ENCODE measurements around the gene DTNB.

DTNB gene

GRCh38 chr2:25411281-25411680 lies 262.1 kb downstream of the DTNB start:
- H3K36me3 ChIP-seq (replicated peaks; ENCODE audit: low read depth, low read length), result no peaks in the 10 kb centered on the region
- H3K4me3 ChIP-seq (ENCODE audit: low read length), result no peak overlapping the region
- no peaks in the 10 kb centered on the region for H3K9me3 ChIP-seq (ENCODE audit: insufficient read depth, low read length)
- H3K9ac ChIP-seq (ENCODE audit: low read length), result peak overlapping the region; percentile 1; the same call in 1 of the 2 replicates
- TF ChIP-seq CTCF (IDR thresholded peaks at IDR 0.05; ENCODE audit: low read depth, low read length) (no peak), EZH2phosphoT487 (IDR thresholded peaks at IDR 0.05; ENCODE audit: low read depth) (no peak)
- peak overlapping the region; percentile 3; the same call in 1 of the 2 replicates for H3K27ac ChIP-seq (ENCODE audit: low read length)
- no peaks in the 10 kb centered on the region for H3K79me2 ChIP-seq (ENCODE audit: low read length)
- H2AFZ ChIP-seq (ENCODE audit: low read depth, low read length), result no peak overlapping the region
- H3K27me3 ChIP-seq (ENCODE audit: low read depth, low read length), result 0 out of 2 replicates have a peak, but pooled peaks cover 3% of the 10 kb centered on the region
- no peaks in the 10 kb centered on the region for H4K20me1 ChIP-seq (ENCODE audit: insufficient read depth, low read length)
- H3K4me1 ChIP-seq (ENCODE audit: low read length), result peaks cover 39% of the 10 kb centered on the region
- peak overlapping the region; percentile 57; the same call in 1 of the 2 replicates for H3K4me2 ChIP-seq (ENCODE audit: low read length)

GRCh38 chr2:25410370-25410769 lies 263.0 kb downstream of the DTNB start:
- Histone ChIP-seq H3K4me1 (ENCODE audit: low read length) (peaks cover 39% of the 10 kb centered on the region), H2AFZ (ENCODE audit: low read depth, low read length) (no peak overlapping the region), H3K36me3 (replicated peaks; ENCODE audit: low read depth, low read length) (no peaks in the 10 kb centered on the region), H3K27me3 (ENCODE audit: low read depth, low read length) (0 out of 2 replicates have a peak, but pooled peaks cover 3% of the 10 kb centered on the region), H3K9me3 (ENCODE audit: insufficient read depth, low read length) (no peaks in the 10 kb centered on the region), H3K4me3 (ENCODE audit: low read length) (peak overlapping the region; percentile 31), H3K4me2 (ENCODE audit: low read length) (peak overlapping the region; percentile 57), H3K79me2 (ENCODE audit: low read length) (no peaks in the 10 kb centered on the region), H3K27ac (ENCODE audit: low read length) (peak overlapping the region; percentile 52), H4K20me1 (ENCODE audit: insufficient read depth, low read length) (no peaks in the 10 kb centered on the region), H3K9ac (ENCODE audit: low read length) (peak overlapping the region; percentile 36)
- TF ChIP-seq CTCF (IDR thresholded peaks at IDR 0.05; ENCODE audit: low read depth, low read length) (no peak), EZH2phosphoT487 (IDR thresholded peaks at IDR 0.05; ENCODE audit: low read depth) (no peak)

- H3K27ac ChIP-seq (ENCODE audit: low read length), result peak overlapping the region; percentile 52
- H3K27me3 ChIP-seq (ENCODE audit: low read depth, low read length), result 0 out of 2 replicates have a peak, but pooled peaks cover 3% of the 10 kb centered on the region
Observed at GRCh38 chr2:25409468-25409867, 263.9 kb downstream of the DTNB start.

GRCh38 chr2:25409044-25409443 lies 264.3 kb downstream of the DTNB start:
- H3K27ac ChIP-seq (ENCODE audit: low read length), result peak overlapping the region; percentile 52
- H3K4me3 ChIP-seq (ENCODE audit: low read length), result no peak overlapping the region
- H3K9ac ChIP-seq (ENCODE audit: low read length), result peak overlapping the region; percentile 36; the same call in 1 of the 2 replicates
- 0 out of 2 replicates have a peak, but pooled peaks cover 3% of the 10 kb centered on the region for H3K27me3 ChIP-seq (ENCODE audit: low read depth, low read length)
- no peaks in the 10 kb centered on the region for H4K20me1 ChIP-seq (ENCODE audit: insufficient read depth, low read length)
- H3K79me2 ChIP-seq (ENCODE audit: low read length), result no peaks in the 10 kb centered on the region
- H2AFZ ChIP-seq (ENCODE audit: low read depth, low read length), result no peak overlapping the region
- H3K4me1 ChIP-seq (ENCODE audit: low read length), result peaks cover 49% of the 10 kb centered on the region
- H3K36me3 ChIP-seq (replicated peaks; ENCODE audit: low read depth, low read length), result no peaks in the 10 kb centered on the region
- TF ChIP-seq EZH2phosphoT487 (IDR thresholded peaks at IDR 0.05; ENCODE audit: low read depth) (no peak), CTCF (IDR thresholded peaks at IDR 0.05; ENCODE audit: low read depth, low read length) (no peak)
- H3K4me2 ChIP-seq (ENCODE audit: low read length), result peak overlapping the region; percentile 57; the same call in 1 of the 2 replicates
- no peaks in the 10 kb centered on the region for H3K9me3 ChIP-seq (ENCODE audit: insufficient read depth, low read length)

More at GRCh38 chr2:25409468-25409867, 263.9 kb downstream of the DTNB start:
- Histone ChIP-seq H3K36me3 (replicated peaks; ENCODE audit: low read depth, low read length) (no peaks in the 10 kb centered on the region), H3K4me1 (ENCODE audit: low read length) (peaks cover 45% of the 10 kb centered on the region), H2AFZ (ENCODE audit: low read depth, low read length) (0 out of 2 replicates have a peak overlapping the region, but pooled peaks have one; percentile 4), H3K4me2 (ENCODE audit: low read length) (peak overlapping the region; percentile 57), H3K9me3 (ENCODE audit: insufficient read depth, low read length) (no peaks in the 10 kb centered on the region), H3K9ac (ENCODE audit: low read length) (peak overlapping the region; percentile 36; the same call in 1 of the 2 replicates), H3K79me2 (ENCODE audit: low read length) (no peaks in the 10 kb centered on the region), H3K4me3 (ENCODE audit: low read length) (peak overlapping the region; percentile 31; the same call in 1 of the 2 replicates), H4K20me1 (ENCODE audit: insufficient read depth, low read length) (no peaks in the 10 kb centered on the region)
- TF ChIP-seq CTCF (IDR thresholded peaks at IDR 0.05; ENCODE audit: low read depth, low read length) (peak; percentile 25), EZH2phosphoT487 (IDR thresholded peaks at IDR 0.05; ENCODE audit: low read depth) (no peak)
